HG03066 (cell line): Measurements from ENCODE around the gene TRAIP.
"Not testable (repeated sequence)": the region's sequence is repeated elsewhere in the genome, so short reads cannot be mapped to it uniquely, and the experiment has no call there.

Experiments used
- ATAC-seq: cut with Tn5 transposase; IDR thresholded peaks from one replicate; pipeline ENCODE4 v1.9.1; 2021; ENCODE audit warnings: low read depth; ENCODE audit not compliant: unreplicated experiment

The TRAIP gene

GRCh38 chr3:49856181-49857005, at the start of gene TRAIP:
Gene TRAIP, minus strand, starts transcription at chr3:49856564. Its CDS starts 111 bp downstream, at chr3:49856453.
- peak; percentile 95 for ATAC-seq

GRCh38 chr3:49904448-49904847, 48.1 kb upstream of the TRAIP start:
- not testable (repeated sequence) for ATAC-seq

GRCh38 chr3:49903451-49904424, 47.4 kb upstream of the TRAIP start, which contains the start of gene MST1R:
Gene MST1R, minus strand, starts transcription at chr3:49903873. Its CDS starts 264 bp downstream, at chr3:49903609.
- peak; percentile 58 for ATAC-seq

DNA sequence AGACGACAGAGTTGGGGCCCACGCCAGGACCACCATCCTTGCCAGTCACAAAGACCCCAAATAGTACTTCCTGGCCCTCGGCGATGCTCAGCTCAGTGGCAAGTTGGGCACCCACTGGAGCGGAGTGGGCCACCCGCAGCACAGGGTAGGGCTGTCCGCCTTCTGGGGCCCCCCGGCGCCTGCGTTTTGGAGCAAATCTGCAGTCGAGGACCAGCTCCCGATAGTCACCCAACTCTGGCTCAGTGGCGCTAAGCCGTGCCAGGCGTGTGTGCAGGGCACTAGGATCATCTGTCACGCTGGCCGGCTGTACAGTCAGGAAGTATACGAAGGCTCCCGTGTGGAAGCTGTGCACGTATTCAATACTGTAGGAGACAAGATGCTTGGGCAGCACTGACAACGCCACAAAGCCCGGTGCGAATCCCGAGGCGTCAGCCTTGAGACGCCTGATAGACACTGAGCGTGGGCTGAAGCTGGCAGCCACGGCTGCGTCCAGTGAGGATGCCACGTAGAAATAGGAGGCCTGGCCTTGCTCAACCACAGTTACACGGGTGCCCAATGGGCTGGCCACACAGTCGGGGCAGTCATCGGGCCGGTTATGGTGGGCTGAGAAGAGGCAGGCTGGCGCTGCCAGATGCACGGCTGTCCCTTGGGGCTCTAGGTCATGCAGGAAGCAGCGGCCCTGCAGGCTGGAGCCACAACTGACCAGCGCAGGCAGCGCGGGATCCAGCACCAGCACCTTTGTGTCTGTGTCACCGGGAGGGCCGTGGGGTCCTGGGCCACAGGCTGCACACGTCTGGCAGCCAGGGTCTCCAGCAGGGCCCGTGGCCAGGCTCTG, 46.4 kb upstream of the TRAIP start:
- ATAC-seq: no peak

- no peak for ATAC-seq
These were observed 45.3 kb upstream of the TRAIP start for GRCh38 chr3:49901366-49902339.

DNA sequence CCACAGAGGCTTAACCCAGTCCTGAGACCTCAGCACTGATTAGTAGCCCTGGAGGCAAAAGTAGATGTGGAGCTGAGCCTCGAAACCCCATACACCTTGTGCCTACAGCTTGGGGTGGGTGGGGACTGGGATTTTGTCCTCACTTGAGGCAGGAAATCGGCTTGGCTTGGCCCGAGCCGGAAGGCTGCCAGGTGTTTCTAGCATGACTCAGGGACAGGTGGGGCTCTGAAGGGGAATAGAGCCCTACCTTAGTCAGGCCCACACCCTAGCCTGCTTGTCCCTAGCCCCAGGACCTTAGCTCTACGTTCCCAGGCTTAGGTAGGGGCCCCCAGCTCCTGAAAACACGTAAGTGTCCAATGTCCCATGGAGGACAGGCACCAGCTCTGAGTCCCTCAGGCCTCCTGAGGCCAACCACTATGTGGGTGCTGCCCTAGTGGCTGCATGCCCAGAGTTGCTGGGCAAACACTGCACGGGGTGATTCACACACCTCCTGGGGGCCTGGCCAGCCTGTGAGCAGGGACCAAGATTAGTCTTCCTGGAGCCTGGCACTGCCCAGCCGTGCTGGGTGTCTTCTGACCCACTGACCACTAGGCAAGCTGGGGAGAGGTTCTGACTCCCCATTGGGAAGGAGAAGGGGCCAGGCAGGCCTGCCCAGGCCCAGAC, 44.3 kb upstream of the TRAIP start:
- ATAC-seq: no peak

DNA sequence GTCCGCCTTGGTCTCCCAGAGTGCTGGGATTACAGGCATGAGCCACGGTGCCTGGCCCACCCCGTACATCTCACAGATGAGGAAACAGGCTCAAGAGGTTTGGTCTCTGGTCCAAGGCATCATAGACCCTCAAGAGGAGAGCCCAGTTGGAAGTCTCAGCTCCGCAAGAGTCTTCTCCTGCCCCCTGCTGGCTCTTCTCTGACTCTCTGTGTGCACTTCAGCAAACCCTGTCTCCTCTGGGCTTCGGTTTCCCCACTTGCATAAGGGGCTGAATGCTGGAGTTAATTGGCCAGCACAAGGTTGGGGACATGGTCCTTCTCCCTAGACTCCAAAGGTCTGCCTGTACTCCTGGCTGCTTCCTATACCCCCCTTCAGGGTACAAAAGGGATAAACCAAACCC, 43.5 kb upstream of the TRAIP start:
- no peak for ATAC-seq

- ATAC-seq: no peak
These were observed 42.6 kb upstream of the TRAIP start for GRCh38 chr3:49898991-49899390.

DNA sequence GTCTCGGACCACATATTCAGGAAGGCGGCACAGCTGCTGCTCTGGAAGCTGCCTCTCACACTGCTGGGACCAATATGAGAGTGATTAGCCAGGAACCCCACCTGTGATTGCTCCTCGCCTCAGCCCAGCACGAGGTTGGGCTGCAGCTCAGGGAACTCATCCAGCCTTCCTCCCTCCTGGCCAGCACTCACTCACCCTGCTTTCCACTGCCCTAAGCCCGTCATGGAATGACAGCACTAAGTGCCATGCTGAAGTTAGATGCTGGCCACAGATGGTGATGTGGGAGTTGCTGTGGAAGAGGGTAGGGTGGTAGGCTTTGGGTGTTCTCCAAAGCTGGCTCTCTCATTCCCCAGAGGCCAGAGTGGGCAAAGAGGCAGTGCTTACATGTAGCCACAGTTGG, 40.0 kb upstream of the TRAIP start:
- no peak for ATAC-seq

- no peak for ATAC-seq
These were observed 39.4 kb upstream of the TRAIP start for GRCh38 chr3:49895791-49896190.

DNA sequence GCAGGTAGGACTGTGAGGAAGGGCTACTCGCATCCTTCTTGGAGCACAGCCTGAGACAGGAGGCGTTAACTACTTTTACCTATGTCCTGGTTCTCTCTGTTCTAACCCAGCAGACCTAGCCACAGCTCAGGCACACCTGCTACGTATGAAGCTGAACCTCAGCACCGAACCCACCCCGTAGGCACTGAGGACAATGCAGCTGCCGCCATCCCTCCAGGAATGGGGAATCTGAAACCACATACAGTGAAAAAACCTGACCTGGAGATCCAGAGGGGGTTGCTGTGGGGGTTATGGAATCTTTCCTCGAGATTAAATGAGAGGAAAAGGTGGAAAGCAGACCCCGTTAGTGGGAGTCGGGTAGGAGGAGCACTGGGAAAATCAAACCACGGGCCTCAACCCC, 32.9 kb upstream of the TRAIP start:
- ATAC-seq: no peak

DNA sequence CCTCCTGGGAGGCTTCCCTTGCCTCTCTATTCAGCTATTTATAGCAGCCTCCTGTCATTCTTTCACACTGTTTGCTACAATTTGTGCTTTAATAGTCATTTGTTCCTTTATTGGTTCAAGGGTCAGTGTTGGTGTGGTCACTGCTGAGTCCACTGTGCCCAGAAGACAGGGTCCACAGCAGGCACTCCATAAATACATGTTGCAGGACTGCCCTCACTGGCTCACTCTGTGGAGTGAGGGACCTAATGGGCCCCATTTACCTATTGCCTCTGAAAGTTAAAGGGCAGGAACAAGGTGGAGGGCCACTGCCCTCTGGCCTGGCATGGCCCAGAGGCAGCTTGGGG, 30.5 kb upstream of the TRAIP start:
- no peak for ATAC-seq

- no peak for ATAC-seq
These were observed 27.6 kb upstream of the TRAIP start for GRCh38 chr3:49883998-49884397.

DNA sequence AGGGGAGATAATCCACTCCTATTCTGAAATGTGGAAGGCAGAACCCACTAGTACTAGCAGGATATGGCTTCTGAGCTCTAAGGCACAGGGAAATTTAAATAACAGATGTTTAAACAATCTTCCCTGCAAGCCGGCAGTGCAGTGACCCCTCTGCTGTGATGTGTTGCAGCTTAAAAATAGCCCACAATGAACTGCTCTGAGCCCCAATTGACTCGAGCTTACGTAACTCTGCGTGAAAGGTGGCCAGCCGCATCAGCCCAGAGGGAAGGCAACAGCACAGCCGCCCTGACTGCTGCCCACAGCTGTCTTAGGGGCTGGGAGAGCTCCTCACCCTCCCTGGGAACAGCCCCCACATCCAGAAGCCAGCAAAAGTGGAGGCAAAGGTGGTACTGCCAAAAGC, 25.8 kb upstream of the TRAIP start:
- no peak for ATAC-seq

DNA sequence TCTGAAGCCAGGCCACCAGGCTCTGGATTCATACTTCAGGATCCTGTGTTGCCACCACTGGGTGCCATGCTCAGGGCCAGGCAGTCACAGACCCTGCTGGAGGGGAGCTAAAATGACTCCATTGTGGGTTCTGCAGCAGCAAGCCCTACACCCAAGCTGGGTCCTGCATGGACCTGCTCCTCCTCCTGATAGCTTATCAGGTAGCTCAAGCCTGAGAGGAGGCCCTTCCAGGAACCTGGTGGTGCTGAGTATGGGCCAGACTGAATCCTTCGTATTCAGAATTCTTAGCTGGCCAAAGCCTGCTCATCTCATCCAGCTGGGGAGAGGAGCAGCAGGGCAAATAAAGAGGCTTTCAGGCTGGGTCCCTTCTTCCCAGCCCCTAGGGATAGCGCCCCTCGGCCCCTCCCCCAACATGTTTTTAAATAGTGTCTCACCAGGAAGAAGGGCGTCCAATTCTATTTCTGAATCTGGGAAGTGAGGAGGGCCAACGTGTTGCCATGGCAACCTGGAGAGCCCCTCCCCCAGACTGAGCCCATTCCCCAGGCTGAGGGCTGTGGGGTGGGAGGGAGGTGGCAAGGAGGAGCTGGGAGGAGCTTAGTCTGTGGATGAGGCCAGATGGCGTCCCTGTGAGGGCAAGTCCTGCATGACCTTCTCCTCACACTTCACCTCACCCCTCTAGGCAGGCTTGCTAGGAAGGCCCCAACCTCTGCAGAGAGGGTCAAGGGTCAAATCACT, 24.4 kb upstream of the TRAIP start:
- no peak for ATAC-seq

DNA sequence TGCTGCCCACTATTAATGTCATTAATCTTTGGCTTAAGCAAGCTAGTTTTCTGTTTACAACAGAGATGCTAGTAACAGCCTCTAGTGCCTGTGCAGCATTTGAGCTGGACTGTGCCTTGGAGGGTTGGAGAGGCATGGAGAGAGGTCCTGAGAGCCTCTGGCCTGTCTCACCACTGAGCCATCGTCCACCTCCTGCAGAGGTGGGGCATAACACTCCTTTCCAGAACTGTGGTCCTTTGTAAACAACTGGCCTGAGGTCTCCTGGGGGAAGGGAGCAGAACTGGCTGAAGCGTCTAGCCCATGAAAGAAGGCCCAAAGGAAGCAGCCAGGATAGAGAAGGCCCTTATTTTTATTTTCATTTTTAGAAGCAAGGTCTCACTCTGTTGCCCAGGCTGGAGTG, 23.4 kb upstream of the TRAIP start:
- ATAC-seq: no peak

DNA sequence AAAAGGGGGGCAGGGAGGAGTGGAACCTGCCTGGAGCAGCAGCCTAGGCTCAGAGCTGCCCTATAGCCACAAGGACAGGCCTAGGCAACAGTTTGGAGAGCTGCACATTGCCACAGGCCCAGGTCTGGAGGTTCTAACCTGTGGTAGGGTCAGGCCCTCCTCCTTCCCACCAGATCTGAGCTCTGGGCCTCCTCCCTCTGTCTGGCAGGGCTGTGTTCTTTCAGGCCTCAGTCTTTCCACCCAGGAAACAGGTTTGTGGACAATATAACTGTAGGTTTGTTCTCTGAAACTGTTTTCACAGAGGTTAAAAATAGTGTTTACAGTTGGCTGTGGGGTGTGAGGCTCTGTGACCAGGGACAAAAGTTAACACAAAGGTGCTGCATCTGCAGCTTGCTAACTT, 22.3 kb upstream of the TRAIP start:
- no peak for ATAC-seq

DNA sequence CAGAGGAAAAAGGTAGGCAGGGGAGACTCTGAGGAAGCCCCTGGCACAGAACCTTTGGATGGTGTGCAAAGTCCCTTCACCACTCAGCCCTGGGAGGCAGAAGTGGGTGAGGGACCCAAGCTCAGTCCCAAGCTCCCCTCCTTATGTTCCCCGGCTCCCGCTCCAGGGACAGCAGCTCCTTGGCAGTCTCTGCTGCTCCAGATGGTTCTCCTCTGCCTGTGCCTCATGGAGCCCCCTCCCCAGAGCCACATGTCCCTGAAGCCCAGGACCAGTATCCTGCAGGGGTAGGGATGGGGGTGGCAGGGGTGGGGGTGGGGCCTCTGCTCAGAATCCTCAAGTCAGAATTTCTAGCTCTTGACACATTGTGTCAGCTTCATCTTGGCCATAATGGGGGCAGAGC, 21.4 kb upstream of the TRAIP start:
- ATAC-seq: no peak
